RWPE2 (cell line): ENCODE results near the gene NKX3-2.

Experiments used
- ATAC-seq: fragments of 200-7000 bp; cut with Tn5 transposase; 3 replicates; pipeline ENCODE4 v1.9.1; 2021; ENCODE audit warnings: low read depth
- DNase-seq: peaks from one replicate; pipeline ENCODE4 v3.0.0-alpha.2; 2020; ENCODE audit warnings: low spot score
- H3K27ac ChIP-seq: fragments of 450-650 bp; 2 replicates; pipeline ENCODE4 v1.5.1; 2017; ENCODE audit warnings: mild to moderate bottlenecking; ENCODE audit not compliant: poor library complexity, severe bottlenecking
- H3K27me3 ChIP-seq: fragments of 250-450 bp; sonication (Bioruptor Pico); 2 replicates; pipeline ENCODE4 v1.5.1; 2021; ENCODE audit warnings: mild to moderate bottlenecking, moderate library complexity; ENCODE audit not compliant: insufficient read depth, poor library complexity, severe bottlenecking
- H3K36me3 ChIP-seq: fragments of 250-450 bp; sonication (Bioruptor Pico); 2 replicates; pipeline ENCODE4 v1.5.1; 2020; ENCODE audit warnings: low read depth, mild to moderate bottlenecking, moderate library complexity
- H3K4me1 ChIP-seq: fragments of 250-450 bp; sonication (Bioruptor Pico); 2 replicates; pipeline ENCODE4 v1.5.1; 2021; ENCODE audit warnings: mild to moderate bottlenecking, moderate library complexity; ENCODE audit not compliant: insufficient read depth, poor library complexity, severe bottlenecking
- H3K4me3 ChIP-seq: fragments of 250-450 bp; sonication (Bioruptor Pico); 2 replicates; pipeline ENCODE4 v1.5.1; 2021; ENCODE audit warnings: mild to moderate bottlenecking, moderate library complexity; ENCODE audit not compliant: severe bottlenecking
- H3K9me3 ChIP-seq: fragments of 250-450 bp; sonication (Bioruptor Pico); 2 replicates; pipeline ENCODE4 v1.5.1; 2021; ENCODE audit warnings: mild to moderate bottlenecking, moderate library complexity; ENCODE audit not compliant: severe bottlenecking
- TF ChIP-seq, protein P1 (sequence below): fragments of 450-650 bp; IDR thresholded peaks from one replicate; pipeline ENCODE4 v1.5.1; 2017; ENCODE audit warnings: mild to moderate bottlenecking, moderate library complexity; ENCODE audit not compliant: poor library complexity, severe bottlenecking

NKX3-2 gene

DNA sequence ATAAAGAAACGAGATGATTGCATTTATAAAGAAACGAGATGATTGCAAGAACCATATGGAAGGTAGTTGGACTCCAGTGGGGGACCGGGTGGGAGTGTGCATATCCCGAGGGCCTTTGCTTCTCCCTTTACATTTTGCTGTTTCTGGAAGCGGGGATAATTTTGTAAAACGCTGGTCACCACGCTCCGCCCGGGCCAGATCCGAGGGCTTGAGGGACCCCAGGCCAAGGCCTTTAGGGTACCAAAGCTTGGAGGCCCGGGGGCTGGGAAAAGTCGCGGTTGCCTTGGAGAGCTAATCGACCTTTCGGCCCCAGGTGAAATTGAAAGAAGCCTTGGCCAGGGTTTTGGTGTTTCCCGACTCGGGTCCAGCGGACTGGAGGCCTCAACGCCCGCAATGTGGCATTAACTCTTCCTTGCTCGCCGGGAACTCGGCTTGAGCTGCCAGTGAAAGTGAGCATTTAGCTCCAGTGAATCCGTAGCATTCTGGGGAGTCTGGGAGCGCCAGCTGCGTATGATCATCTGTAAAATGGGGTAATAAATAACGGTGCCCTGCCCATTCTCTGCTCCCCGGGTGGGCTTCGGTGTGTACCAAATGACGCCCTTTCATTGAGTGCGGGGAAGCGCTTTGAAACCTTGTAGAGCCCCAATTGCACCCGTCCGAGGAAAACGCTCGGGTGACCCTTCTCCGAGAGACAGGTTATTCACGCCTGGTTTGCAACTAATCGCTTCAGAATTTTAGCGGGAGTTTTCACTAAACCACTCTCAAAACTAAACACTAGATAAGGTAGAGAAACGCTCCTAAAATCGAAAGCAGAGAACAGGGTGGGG is 4.5 kb downstream of the NKX3-2 start:
- H3K9me3 ChIP-seq = no peaks in the 10 kb centered on the region
- peaks cover 98% of the 10 kb centered on the region for H3K27me3 ChIP-seq

DNA sequence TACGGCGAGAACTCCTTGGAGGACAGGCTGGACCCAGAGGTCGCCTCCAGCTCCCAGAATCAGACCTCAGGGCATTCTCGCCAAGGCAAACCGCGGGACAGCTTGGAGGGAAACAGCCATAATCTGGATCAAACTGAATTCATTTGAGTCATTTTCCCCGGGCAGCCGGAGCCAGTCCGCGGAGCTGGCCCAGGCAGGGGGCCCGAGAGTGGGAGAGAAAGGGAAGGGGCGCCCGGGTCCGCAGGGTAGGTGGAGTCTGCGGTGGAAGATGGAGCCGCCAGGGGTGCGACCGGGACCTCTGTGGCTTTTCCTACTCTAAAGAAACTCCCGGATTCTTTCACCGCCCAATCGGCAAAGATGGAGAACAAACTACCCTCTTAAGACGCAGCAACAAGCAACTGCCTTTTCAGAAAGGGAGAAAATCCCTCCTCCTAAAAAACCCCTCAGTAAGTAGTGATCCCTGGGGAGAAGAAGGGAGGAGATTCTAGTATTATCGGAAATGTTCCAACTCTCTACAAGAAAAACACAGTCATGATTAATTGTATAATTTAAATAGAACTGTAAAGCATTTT is 5.2 kb downstream of the NKX3-2 start:
- DNase-seq (peak; percentile 38), ATAC-seq (no peak)
- no peaks in the 10 kb centered on the region for H3K36me3 ChIP-seq
- no peaks in the 10 kb centered on the region for H3K9me3 ChIP-seq
- peaks cover 100% of the 10 kb centered on the region for H3K27me3 ChIP-seq
- H3K27ac ChIP-seq = no peak overlapping the region
- no peaks in the 10 kb centered on the region for H3K4me1 ChIP-seq
- H3K4me3 ChIP-seq = no peak overlapping the region
- TF ChIP-seq, protein P1, sequence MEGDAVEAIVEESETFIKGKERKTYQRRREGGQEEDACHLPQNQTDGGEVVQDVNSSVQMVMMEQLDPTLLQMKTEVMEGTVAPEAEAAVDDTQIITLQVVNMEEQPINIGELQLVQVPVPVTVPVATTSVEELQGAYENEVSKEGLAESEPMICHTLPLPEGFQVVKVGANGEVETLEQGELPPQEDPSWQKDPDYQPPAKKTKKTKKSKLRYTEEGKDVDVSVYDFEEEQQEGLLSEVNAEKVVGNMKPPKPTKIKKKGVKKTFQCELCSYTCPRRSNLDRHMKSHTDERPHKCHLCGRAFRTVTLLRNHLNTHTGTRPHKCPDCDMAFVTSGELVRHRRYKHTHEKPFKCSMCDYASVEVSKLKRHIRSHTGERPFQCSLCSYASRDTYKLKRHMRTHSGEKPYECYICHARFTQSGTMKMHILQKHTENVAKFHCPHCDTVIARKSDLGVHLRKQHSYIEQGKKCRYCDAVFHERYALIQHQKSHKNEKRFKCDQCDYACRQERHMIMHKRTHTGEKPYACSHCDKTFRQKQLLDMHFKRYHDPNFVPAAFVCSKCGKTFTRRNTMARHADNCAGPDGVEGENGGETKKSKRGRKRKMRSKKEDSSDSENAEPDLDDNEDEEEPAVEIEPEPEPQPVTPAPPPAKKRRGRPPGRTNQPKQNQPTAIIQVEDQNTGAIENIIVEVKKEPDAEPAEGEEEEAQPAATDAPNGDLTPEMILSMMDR = no peak

More for the DNA sequence above, 4.5 kb downstream of the NKX3-2 start:
- TF ChIP-seq, protein P1 = no peak
- ATAC-seq (no peak), DNase-seq (no peak)
- Histone ChIP-seq H3K27ac (no peak overlapping the region), H3K4me1 (no peaks in the 10 kb centered on the region), H3K4me3 (no peak overlapping the region), H3K36me3 (no peaks in the 10 kb centered on the region)

DNA sequence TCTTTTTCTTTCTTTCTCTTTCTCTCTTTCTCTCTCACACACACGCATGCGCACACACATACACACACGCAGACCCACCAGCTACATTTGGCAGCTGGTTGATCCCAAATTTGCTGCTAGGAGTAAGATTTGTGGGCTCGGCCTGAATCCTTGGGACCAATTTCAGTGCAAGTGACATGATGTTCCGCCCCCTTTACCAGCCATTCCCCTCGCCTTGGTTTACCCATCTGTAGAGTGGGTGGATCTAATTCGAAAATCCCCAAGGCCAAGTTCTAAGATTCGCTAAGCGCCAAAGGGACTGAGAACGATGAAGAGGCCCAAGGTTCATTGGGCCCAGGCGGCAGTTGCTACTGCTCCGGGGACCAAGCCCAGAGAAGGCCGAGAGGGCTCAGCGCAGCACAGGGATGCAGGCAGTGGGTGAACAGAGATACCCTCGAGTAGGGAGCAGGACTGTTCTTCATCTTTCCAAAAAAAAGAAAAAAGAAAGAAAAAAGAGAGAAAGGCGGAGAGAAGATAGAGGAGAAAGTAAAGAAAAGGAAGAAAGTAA is 5.8 kb downstream of the NKX3-2 start:
- H3K27ac ChIP-seq = no peak overlapping the region
- no peaks in the 10 kb centered on the region for H3K4me1 ChIP-seq
- TF ChIP-seq, protein P1 = no peak
- ATAC-seq (no peak), DNase-seq (no peak)
- H3K36me3 ChIP-seq = no peaks in the 10 kb centered on the region
- H3K9me3 ChIP-seq = no peaks in the 10 kb centered on the region
- H3K4me3 ChIP-seq = no peak overlapping the region
- H3K27me3 ChIP-seq = peaks cover 100% of the 10 kb centered on the region

DNA sequence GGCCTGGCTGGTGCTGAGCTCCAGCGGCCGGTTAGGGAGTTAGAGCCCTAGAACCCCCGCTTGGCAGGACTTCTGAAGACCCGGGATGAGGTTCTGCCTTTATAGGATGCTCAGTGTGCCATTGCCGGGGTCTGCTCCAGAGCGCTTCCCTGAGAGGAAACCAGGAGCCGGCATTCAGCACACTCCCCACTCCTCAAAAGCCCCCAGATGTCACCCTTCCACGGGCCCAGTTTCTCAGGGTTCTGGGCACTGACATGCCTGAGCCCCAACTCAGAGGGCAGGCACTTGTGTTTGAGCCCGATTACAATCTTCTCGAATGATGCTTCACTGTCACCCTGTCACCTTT is 6.5 kb downstream of the NKX3-2 start:
- Histone ChIP-seq H3K4me3 (no peak overlapping the region), H3K36me3 (no peaks in the 10 kb centered on the region), H3K4me1 (no peaks in the 10 kb centered on the region), H3K27me3 (peaks cover 98% of the 10 kb centered on the region), H3K9me3 (no peaks in the 10 kb centered on the region), H3K27ac (no peak overlapping the region)
- ATAC-seq (no peak), DNase-seq (no peak)
- TF ChIP-seq, protein P1 = no peak
